H1 (cell line): ENCODE data around the gene IFT122. TPM values are rescaled to one million over a fixed set of nuclear protein-coding genes. Genes with fewer than 3 reads are reported as not detected.

Experiments used
- CTCF ChIA-PET: fragments of 300-600 bp; sonication (Branson Sonifier 250); formaldehyde crosslinking; loops from one replicate; lab custom pipeline; 2021; ENCODE audit not compliant: partially characterized antibody; lab: Charles Lee
- POLR2A ChIA-PET: fragments of 300-600 bp; sonication (Branson Sonifier 250); formaldehyde crosslinking; loops from one replicate; lab custom pipeline; 2021; ENCODE audit warnings: inconsistent platforms; ENCODE audit not compliant: partially characterized antibody; lab: Charles Lee
- DNase-seq, 2 experiments: peaks; one replicate each; pipeline versions ENCODE4 v3.0.0 to v3.0.0-alpha.2; 2010 to 2022; ENCODE audit warnings: low spot score in 2 of 2, low read depth in 1 of 2, mixed read lengths in 1 of 2
- FAIRE-seq: peaks from 2 replicates; lab custom pipeline; 2011; peaks lifted over from hg19 to GRCh38; lab: Jason Lieb, UNC
- H2AFZ ChIP-seq: 2 replicates; pipeline ENCODE4 v1.8.1; 2012; ENCODE audit warnings: low read length, inconsistent platforms
- H2AK5ac ChIP-seq: 2 replicates; pipeline ENCODE4 v1.6.1; 2013; ENCODE audit warnings: low read depth, low read length
- H2BK120ac ChIP-seq: replicated peaks from 2 replicates; pipeline ENCODE3; 2013; ENCODE audit warnings: low read depth, low read length, inconsistent platforms
- H2BK12ac ChIP-seq: 2 replicates; pipeline ENCODE4 v1.6.1; 2013; ENCODE audit warnings: low read depth, low read length
- H2BK15ac ChIP-seq: 2 replicates; pipeline ENCODE4 v1.6.1; 2013; ENCODE audit warnings: low read length
- H2BK20ac ChIP-seq: 2 replicates; pipeline ENCODE4 v1.6.1; 2013; ENCODE audit warnings: low read length
- H2BK5ac ChIP-seq: 2 replicates; pipeline ENCODE4 v1.6.1; 2013; ENCODE audit warnings: low read depth, low read length
- H3K14ac ChIP-seq: 2 replicates; pipeline ENCODE4 v1.6.1; 2013; ENCODE audit warnings: inconsistent platforms; ENCODE audit not compliant: insufficient read length
- H3K18ac ChIP-seq: 2 replicates; pipeline ENCODE4 v1.6.1; 2013; ENCODE audit warnings: low read length; ENCODE audit errors: extremely low read depth
- H3K23ac ChIP-seq: 2 replicates; pipeline ENCODE4 v1.6.1; 2013; ENCODE audit warnings: inconsistent platforms; ENCODE audit not compliant: insufficient read length
- H3K23me2 ChIP-seq: 2 replicates; pipeline ENCODE4 v1.6.1; 2013; ENCODE audit warnings: low read depth, low read length
- H3K27ac ChIP-seq: 2 replicates; pipeline ENCODE4 v1.6.1; 2011; ENCODE audit warnings: low read depth, low read length, inconsistent platforms
- H3K27me3 ChIP-seq, 4 experiments: replicated peaks in 1 of 4; 1 replicate in 1 of 4; 2 replicates in 3 of 4; pipeline versions ENCODE4 v1.6.1 to v1.8.1; 2011 to 2013; ENCODE audit warnings: low read length in 3 of 4, mild to moderate bottlenecking in 3 of 4, inconsistent platforms in 2 of 4, mixed read lengths in 2 of 4, moderate library complexity in 1 of 4; ENCODE audit not compliant: control insufficient read depth in 3 of 4, insufficient read depth in 3 of 4; ENCODE audit errors: extremely low read depth in 1 of 4
- H3K36me3 ChIP-seq, 4 experiments: 2 replicates each; pipeline versions ENCODE4 v1.6.1 to v1.8.1; 2011 to 2013; ENCODE audit warnings: mild to moderate bottlenecking in 4 of 4, low read length in 3 of 4, moderate library complexity in 2 of 4, control low read depth in 1 of 4, inconsistent platforms in 1 of 4; ENCODE audit not compliant: insufficient read depth in 4 of 4, control insufficient read depth in 2 of 4
- H3K4ac ChIP-seq: replicated peaks from 2 replicates; pipeline ENCODE3; 2013; ENCODE audit warnings: low read length, low read depth, mixed read lengths, inconsistent platforms; ENCODE audit not compliant: insufficient read length
- H3K4me1 ChIP-seq, 4 experiments: replicated peaks in 1 of 4; 1 replicate in 1 of 4; 2 replicates in 3 of 4; pipeline versions ENCODE4 v1.6.1 to v1.8.1; 2011 to 2013; ENCODE audit warnings: low read length in 3 of 4, inconsistent platforms in 2 of 4, mixed read lengths in 1 of 4; ENCODE audit not compliant: insufficient read depth in 4 of 4, control insufficient read depth in 3 of 4
- H3K4me2 ChIP-seq, 2 experiments: 2 replicates each; pipeline versions ENCODE4 v1.6.1 to v1.8.1; 2011 to 2013; ENCODE audit warnings: low read depth in 2 of 2, low read length in 2 of 2, control low read depth in 1 of 2, inconsistent platforms in 1 of 2, mild to moderate bottlenecking in 1 of 2; ENCODE audit not compliant: insufficient read depth in 1 of 2
- H3K4me3 ChIP-seq, 4 experiments: fragments of 200-600, 300-600 bp in 1 of 4; sonication (generic), shearing (Covaris generic), sonication (Bioruptor Twin) in 1 of 4; 2 replicates each; pipeline versions ENCODE4 v1.5.1 to v1.8.1; 2011 to 2016; ENCODE audit warnings: low read length in 4 of 4, low read depth in 3 of 4, control low read depth in 2 of 4, inconsistent platforms in 2 of 4, mild to moderate bottlenecking in 2 of 4, mixed read lengths in 1 of 4, moderate library complexity in 1 of 4; ENCODE audit not compliant: insufficient read depth in 2 of 4; ENCODE audit errors: extremely low read depth in 1 of 4
- H3K56ac ChIP-seq: replicated peaks from 2 replicates; pipeline ENCODE3; 2013; ENCODE audit warnings: low read depth, mild to moderate bottlenecking, mixed read lengths, low read length, inconsistent platforms; ENCODE audit not compliant: insufficient read length
- H3K79me1 ChIP-seq: 2 replicates; pipeline ENCODE4 v1.6.1; 2013; ENCODE audit warnings: low read depth, low read length, control low read depth
- H3K79me2 ChIP-seq, 2 experiments: 2 replicates each; pipeline versions ENCODE4 v1.6.1 to v1.8.1; 2012 to 2013; ENCODE audit warnings: low read length in 2 of 2, mild to moderate bottlenecking in 2 of 2, inconsistent platforms in 1 of 2; ENCODE audit not compliant: insufficient read depth in 2 of 2, control insufficient read depth in 1 of 2
- H3K9ac ChIP-seq, 4 experiments: replicated peaks in 1 of 4; 1 replicate in 1 of 4; 2 replicates in 3 of 4; pipeline versions ENCODE4 v1.6.1 to v1.8.1; 2011 to 2013; ENCODE audit warnings: low read depth in 3 of 4, low read length in 3 of 4, control low read depth in 2 of 4, mild to moderate bottlenecking in 2 of 4, moderate library complexity in 2 of 4, inconsistent platforms in 1 of 4; ENCODE audit errors: extremely low read depth in 1 of 4
- H3K9me3 ChIP-seq, 2 experiments: 2 replicates each; pipeline versions ENCODE4 v1.6.1 to v1.8.1; 2012 to 2013; ENCODE audit warnings: mild to moderate bottlenecking in 2 of 2, moderate library complexity in 2 of 2, control low read depth in 1 of 2, inconsistent platforms in 1 of 2, low read depth in 1 of 2, low read length in 1 of 2, mixed read lengths in 1 of 2; ENCODE audit not compliant: insufficient read depth in 2 of 2
- H4K20me1 ChIP-seq, 2 experiments: replicated peaks in 1 of 2; 2 replicates each; pipeline versions ENCODE3 to v1.8.1; 2011 to 2013; ENCODE audit warnings: inconsistent platforms in 2 of 2, low read length in 2 of 2, mild to moderate bottlenecking in 1 of 2; ENCODE audit not compliant: insufficient read depth in 2 of 2, control insufficient read depth in 1 of 2
- H4K5ac ChIP-seq: 2 replicates; pipeline ENCODE4 v1.6.1; 2013; ENCODE audit warnings: low read length, low read depth, mixed read lengths, inconsistent platforms; ENCODE audit not compliant: insufficient read length
- H4K8ac ChIP-seq: 2 replicates; pipeline ENCODE4 v1.8.0; 2013; ENCODE audit warnings: mild to moderate bottlenecking, moderate library complexity, low read length, inconsistent platforms; ENCODE audit not compliant: insufficient read depth; ENCODE audit errors: extremely low read depth
- H4K91ac ChIP-seq: replicated peaks from 2 replicates; pipeline ENCODE3; 2013; ENCODE audit warnings: low read length, mixed read lengths, inconsistent platforms; ENCODE audit not compliant: insufficient read length
- MAX ChIP-seq: IDR thresholded peaks from 2 replicates; pipeline ENCODE4 v1.6.1; 2012; ENCODE audit warnings: inconsistent platforms
- TAF7 ChIP-seq: optimal IDR thresholded peaks from 2 replicates; pipeline ENCODE3; 2011; ENCODE audit warnings: low read depth, mild to moderate bottlenecking, inconsistent platforms, low read length, moderate library complexity, borderline replicate concordance
- WGBS, 2 experiments: shearing (Covaris generic) in 1 of 2; methylation state at CpG; one replicate each; pipeline versions ENCODE4 v1.1.6 to v1.1.7; 2013 to 2015; ENCODE audit warnings: low lambda C conversion rate in 2 of 2, mixed read lengths in 2 of 2, inconsistent platforms in 1 of 2, low coverage in 1 of 2, missing lambda C conversion rate in 1 of 2; ENCODE audit not compliant: insufficient replicate concordance in 2 of 2, insufficient coverage in 1 of 2, insufficient read length in 1 of 2; ENCODE audit errors: extremely low coverage in 1 of 2, missing lambda C conversion rate in 1 of 2; 5-methylcytosine and 5-hydroxymethylcytosine counted together
- polyA plus RNA-seq, 7 experiments: library from polyadenylated mRNA; depleted of rRNA in 3 of 7; stranded (reverse) in 5 of 7; unstranded in 2 of 7; fragments of >200 nt in 5 of 7; fragments of 200-250 nt in 2 of 7; gene quantifications; 1 replicate in 5 of 7; 2 replicates in 1 of 7; 4 replicates in 1 of 7; pipeline versions ENCODE4 v1.2.1 to v1.2.3, GENCODE V29; 2011 to 2013; ENCODE audit warnings: missing spikeins in 2 of 7, mixed read lengths in 2 of 7
- total RNA-seq: library from RNA; stranded (reverse); fragmentation: NEBNext Ultra II Directional; extraction: Animal tissue kit (Norgen Biotek cat#: 25700); gene quantifications from 2 replicates; pipeline ENCODE4 v1.2.1, GENCODE V29; 2021

Gene IFT122
- total and polyA plus RNA-seq, 2 of the 8 experiments (the other 6 are each of a cell fraction or from before 2014, with no cell fraction given) = 23.7 to 25.1 TPM

- peak overlapping the region; percentile 84 to 99 for H3K4me2 ChIP-seq
- no peak overlapping the region for H4K91ac ChIP-seq
- H2AFZ ChIP-seq = 0 out of 2 replicates have a peak overlapping the region, but pooled peaks have one; percentile 63
- no peak overlapping the region for H2BK12ac ChIP-seq
- TF ChIP-seq TAF7 (no peak), MAX (0 out of 2 replicates have a peak, but pooled peaks have one; percentile 4)
- peak overlapping the region in 3 of 4 experiments; percentile 40 to 68 (median 48); a peak in 2 of 7 replicates for H3K9ac ChIP-seq
- no peaks in the 10 kb centered on the region for H3K79me1 ChIP-seq
- peaks cover 3% of the 10 kb centered on the region for H3K23me2 ChIP-seq
- H3K4ac ChIP-seq = no peak overlapping the region
- no peak overlapping the region for H3K23ac ChIP-seq
- peak overlapping the region; percentile 41 to 73 (median 60) for H3K4me3 ChIP-seq
- H3K79me2 ChIP-seq = no peaks in the 10 kb centered on the region
- no peak overlapping the region for H3K56ac ChIP-seq
- peaks cover 0 to 10% (median 8%) of the 10 kb centered on the region in 4 experiments; a peak in 5 of 7 replicates for H3K27me3 ChIP-seq
- H3K9me3 ChIP-seq = no peaks in the 10 kb centered on the region
- DNase-seq (no peak), FAIRE-seq (no peak)
- no peak overlapping the region for H2BK20ac ChIP-seq
- ChIA-PET POLR2A (interaction anchor here (2.1 to 5.7 kb wide), 6 partner anchors 10 to 112 kb away, joined by 6 to 61 read pairs (median 10); partner anchors contain the start of genes IFT122 and MBD4), CTCF (interaction anchor here (1.1 to 3.1 kb wide), 6 partner anchors 9 to 62 kb away, joined by 3 to 11 read pairs (median 6); no protein-coding TSS in a partner anchor)
- H2AK5ac ChIP-seq = no peak overlapping the region
- no peak overlapping the region for H3K14ac ChIP-seq
- peaks cover 0 to 1% of the 10 kb centered on the region in 2 experiments for H4K20me1 ChIP-seq
- H3K36me3 ChIP-seq = peaks cover 14 to 21% (median 19%) of the 10 kb centered on the region in 4 experiments; a peak in 7 of 8 replicates
- no peak overlapping the region for H2BK5ac ChIP-seq
- H3K18ac ChIP-seq = no peak overlapping the region
- no peak overlapping the region for H4K5ac ChIP-seq
- H3K27ac ChIP-seq = no peak overlapping the region
- no peak overlapping the region for H2BK120ac ChIP-seq
- WGBS, 2 experiments = 19% methylated on average over 8 of the region's 8 CpGs; no CpG with 5 or more reads in 1 of the 2 experiments
- peaks cover 7 to 31% (median 15%) of the 10 kb centered on the region in 4 experiments for H3K4me1 ChIP-seq
- no peak overlapping the region for H2BK15ac ChIP-seq
- no peak overlapping the region for H4K8ac ChIP-seq
Measured at GRCh38 chr3:129428007-129428375, 12.0 kb upstream of the IFT122 start.
